Activated naive CD8-positive, alpha-beta T cell treated with anti-CD3 and anti-CD28 coated beads, Interleukin-2, amount 50 U/mL, for 16 hours (primary cell): Measurements from ENCODE around the gene ATP5F1C.
"Not testable (repeated sequence)": the region's sequence is repeated elsewhere in the genome, so short reads cannot be mapped to it uniquely, and the experiment has no call there.

Experiments
- DNase-seq: peaks from one replicate; pipeline ENCODE4 v3.0.0-alpha.2; 2020; ENCODE audit warnings: low read depth, low spot score

Gene ATP5F1C

DNA sequence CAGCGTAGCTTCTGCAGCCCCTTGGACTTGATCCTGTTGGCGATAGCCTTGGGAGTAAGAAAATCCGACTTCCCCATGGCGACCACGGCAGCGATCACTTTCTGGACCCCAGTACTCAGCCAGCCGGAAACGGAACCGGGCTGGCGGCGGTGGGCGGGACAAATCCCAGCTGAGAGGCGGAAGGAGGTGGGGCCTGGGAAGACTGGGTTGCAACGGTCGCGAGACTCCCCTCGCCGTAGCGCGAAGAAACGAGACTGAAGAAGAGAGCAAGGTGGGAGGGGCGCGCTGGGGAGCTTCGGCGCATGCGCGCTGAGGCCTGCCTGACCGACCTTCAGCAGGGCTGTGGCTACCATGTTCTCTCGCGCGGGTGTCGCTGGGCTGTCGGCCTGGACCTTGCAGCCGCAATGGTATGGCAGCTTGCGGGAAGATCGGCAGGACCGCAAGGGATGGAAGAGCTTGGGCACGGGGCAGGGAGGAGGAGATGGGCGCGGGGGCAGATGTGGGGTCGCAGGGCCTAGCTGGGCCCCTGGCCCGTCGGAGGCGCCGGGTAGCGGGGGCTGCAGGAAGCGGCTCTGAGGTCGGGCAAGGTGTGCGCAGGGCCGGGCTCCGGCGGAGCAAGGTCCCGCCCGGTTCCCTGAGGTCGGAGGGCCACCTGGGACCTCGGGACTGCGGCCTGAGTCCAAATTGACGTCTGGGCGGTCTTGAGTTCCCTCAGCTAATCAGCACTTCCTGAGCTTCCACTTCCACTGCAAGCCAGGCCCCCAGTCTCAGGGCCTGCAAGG, at the start of gene ATP5F1C, which contains the start of gene KIN:
Gene ATP5F1C (plus strand): TSS at position 321 of the 782 bp plus-strand sequence. CDS start 31 bp downstream, at position 352.
Gene KIN (minus strand): TSS at position 137 of the 782 bp plus-strand sequence. CDS start 60 bp downstream, at position 77.
- DNase-seq: peak; percentile 97

DNA sequence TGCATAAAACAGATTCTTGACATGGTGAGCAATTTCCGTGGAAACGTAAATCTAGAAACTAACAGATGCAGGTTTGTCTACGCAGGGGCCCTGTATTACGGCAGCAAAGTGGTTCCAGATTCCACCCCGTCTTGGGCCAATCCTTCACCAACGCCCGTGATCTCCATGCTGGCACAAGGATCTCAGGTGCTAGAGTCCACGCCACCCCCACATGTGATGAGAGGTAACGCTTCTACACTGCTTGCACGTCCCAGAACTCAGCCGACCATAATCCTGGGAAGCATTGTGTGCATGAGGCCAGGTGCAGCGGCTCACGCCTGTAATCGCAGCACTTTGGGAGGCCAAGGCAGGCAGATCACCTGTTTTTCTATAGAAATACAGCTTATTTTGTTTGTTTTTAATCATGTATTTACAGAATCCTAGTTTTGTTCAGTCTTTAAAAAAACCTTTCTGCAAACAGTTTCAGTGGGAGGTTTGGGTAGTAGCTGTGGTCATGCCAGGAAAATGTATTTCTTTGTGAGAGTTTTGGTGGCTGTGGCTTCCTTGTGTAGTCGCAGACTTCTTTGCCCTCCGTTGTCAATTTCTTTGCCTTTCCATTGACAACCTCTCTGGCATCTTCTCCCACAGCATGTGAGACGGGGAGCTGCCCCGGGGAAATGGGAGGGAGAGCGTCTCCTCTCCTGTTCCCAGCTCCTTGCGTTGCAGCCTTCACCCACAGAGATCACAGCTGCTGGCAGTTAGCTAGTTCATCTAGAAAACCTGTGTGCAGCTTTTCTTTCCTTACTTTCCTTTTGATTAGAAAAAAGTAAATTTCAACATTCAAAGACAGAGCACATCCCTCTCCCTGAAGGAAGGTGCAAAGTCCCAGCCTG, 49.2 kb upstream of the ATP5F1C start:
- no peak for DNase-seq

- DNase-seq: no peak
Measured at GRCh38 chr10:7744307-7744706, 43.7 kb upstream of the ATP5F1C start.

- not testable (repeated sequence) for DNase-seq
Measured at GRCh38 chr10:7748637-7749036, 39.3 kb upstream of the ATP5F1C start.

DNA sequence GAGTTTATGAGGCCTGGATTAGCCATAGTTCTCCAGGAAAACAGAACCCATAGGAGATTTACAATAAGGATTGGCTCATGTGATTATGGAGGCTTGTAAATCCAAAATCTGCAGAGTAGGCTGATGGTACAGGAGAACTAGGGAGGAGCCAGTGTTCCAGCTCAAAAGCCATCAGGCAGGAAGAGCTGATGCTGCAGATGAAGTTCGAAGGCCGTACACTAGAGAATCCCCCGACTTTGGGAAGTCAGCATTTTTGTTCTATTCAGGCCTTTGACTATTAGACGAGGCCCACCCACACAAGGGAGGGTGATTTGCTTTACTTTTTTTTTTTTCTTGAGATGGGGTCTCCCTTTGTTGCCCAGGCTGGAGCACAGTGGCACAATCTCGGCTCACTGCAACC, 37.8 kb upstream of the ATP5F1C start:
- no peak for DNase-seq

- DNase-seq: no peak
Measured at GRCh38 chr10:7752251-7752650, 35.7 kb upstream of the ATP5F1C start.

GRCh38 chr10:7755103-7755502, 32.9 kb upstream of the ATP5F1C start:
- no peak for DNase-seq

DNA sequence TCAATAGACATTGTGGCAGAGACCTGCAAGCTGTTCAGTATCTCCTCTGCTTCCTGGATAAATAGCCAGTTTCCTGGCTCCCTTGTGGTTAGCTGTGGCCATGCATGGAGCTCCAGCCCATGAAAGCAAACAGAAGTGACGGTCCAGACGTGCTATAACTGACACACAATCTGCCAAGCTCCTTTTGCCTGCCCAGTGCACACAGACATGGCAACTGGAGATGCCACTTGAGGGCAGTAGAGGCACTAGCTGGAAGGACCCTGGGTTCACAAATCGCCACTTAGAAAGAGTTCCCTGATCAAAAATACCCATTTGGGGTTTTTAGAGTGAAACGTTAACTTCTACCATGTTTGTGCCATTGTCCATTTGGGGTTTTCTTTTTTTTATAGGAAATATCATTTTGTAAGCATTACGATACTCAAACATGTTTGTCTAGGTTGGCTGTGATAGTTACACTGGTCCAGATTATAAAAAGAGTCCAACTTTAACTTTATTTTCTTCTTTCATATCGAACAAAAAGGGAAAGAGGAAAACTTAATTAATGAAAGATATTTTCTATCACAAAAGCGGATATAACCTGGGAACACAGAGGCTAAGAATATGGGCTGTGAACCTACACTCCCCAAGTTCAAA, 31.5 kb upstream of the ATP5F1C start:
- no peak for DNase-seq

DNA sequence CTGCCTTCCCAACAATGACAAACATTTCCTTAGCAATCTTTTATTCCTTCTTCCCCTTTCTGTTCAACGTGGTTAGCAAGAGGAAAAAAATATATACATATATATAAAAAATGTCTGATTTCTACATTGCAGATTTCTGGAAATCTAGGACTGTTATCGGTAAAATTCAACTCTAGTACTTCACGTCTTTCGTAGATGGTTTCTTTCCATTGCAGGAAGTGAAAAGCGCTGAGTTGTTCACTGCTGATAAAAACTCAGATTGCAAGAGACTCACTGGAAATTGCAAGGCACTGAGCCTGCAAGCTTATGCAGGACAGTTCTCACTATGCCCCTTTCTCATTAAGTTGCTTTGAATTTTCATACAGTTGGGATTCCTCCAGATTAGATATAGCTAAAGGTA, 24.0 kb upstream of the ATP5F1C start:
- DNase-seq: no peak

GRCh38 chr10:7766241-7766640, 21.7 kb upstream of the ATP5F1C start:
- DNase-seq: no peak

DNA sequence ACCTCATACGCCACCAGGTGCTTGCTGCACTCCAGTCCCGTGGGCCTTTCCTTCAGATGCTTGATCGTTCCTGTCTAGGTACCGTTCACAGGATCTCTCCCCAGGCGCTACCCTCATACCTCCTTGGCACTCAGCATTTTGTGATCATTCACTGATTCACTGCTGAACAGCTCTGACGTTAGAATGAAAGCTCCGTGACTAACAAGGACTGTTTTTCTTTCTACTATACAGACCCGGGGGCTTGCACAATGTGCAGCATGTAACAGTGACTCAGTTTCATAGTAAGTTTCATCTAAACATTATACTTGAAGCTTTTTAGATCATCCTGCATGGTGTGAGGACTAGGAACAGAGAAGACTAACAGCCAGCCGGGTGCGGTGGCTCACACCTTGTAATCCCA, 20.8 kb upstream of the ATP5F1C start:
- no peak for DNase-seq

DNA sequence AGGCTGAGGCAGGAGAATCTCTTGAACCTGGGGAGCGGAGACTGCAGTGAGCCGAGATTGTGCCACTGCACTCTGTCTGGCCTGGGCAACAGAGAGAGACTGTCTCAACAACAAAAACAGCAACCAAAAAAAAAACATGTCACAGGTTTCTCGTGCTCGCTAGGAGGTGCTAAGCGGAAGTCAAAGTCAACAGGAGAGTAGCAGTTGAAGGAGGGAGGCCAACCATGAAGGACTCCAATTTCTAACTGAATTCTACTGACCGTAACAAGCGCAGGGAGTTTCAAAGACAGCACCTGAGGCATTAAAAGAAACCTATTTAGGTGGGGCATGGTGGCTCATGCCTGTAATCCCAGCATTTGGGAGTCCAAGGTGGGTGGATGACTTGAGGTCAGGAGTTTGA, 19.6 kb upstream of the ATP5F1C start:
- no peak for DNase-seq

- DNase-seq: no peak
Measured at GRCh38 chr10:7773845-7774801, 13.9 kb upstream of the ATP5F1C start.

GRCh38 chr10:7776777-7777176, 11.2 kb upstream of the ATP5F1C start:
- no peak for DNase-seq

GRCh38 chr10:7782194-7782593, 5.8 kb upstream of the ATP5F1C start:
- not testable (repeated sequence) for DNase-seq

- no peak for DNase-seq
Measured at GRCh38 chr10:7786430-7786829, 1.5 kb upstream of the ATP5F1C start.

DNA sequence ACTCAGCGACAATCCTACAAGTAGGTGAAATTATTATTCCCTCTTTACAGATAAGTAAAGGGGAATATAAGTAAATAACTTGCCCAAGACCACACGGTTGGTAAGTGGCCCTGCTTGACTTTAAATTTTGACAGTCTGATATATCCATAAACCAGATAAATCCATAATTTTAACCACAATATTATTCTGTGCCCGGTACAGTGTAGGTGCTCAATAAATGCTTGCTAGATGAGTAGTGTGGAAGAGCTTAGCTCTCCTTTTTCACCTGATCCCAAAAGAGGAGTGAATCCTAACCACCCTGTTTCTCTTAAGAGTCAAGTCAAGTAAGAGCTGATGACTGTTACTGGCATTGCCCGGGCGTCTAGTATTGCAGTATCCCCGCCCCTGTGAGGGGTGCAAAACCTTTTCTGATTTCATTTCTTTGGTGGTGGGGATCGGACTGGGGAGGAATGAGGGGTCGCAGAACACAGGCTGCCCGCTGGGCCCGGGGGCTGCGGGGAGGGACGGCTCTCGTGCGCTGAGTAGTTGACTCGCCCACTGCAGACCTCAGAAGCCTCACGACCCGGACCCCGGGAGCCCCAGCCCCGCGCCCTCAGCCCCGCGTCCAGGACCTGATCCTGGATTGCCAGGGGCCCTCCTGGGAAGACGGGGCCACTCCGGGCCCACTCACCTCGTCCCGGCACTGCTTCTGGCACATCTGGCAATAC, 674 bp upstream of the ATP5F1C start:
- DNase-seq: no peak

GRCh38 chr10:7788639-7789286, 786 bp downstream of the ATP5F1C start:
- no peak for DNase-seq

DNA sequence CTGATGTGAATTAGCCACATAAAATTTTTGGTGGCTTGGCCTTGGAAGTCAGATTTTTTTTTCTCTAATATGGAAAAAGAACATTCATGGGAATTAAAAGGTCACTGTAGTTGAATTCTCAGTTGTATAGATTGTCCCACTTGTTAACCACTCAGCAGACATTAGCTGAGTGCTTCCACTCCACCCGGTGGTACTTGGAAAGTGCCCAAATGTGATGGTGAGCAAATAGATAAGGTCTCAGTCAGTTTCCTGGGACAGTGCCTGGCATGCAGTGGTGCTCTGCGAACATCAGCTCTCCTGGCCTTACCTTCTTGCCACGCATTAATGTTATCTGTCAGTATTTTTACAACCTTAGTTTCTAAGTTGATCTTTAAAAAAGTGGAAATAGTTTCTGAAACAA, 1.4 kb downstream of the ATP5F1C start:
- no peak for DNase-seq

GRCh38 chr10:7792541-7792940, 4.6 kb downstream of the ATP5F1C start:
- DNase-seq: no peak
